Stimulated activated naive CD4-positive, alpha-beta T cell treated with Interleukin-2 at 50 U/mL for 16 hours (primary cell): ENCODE measurements around the gene OR1M1.

ENCODE experiments used
- DNase-seq: peaks from one replicate; lab custom pipeline; 2025; lab: John Stamatoyannopoulos, UW

The OR1M1 gene

GRCh38 chr19:9075064-9075949, 11.6 kb upstream of the OR1M1 start:
- no peak for DNase-seq

DNA sequence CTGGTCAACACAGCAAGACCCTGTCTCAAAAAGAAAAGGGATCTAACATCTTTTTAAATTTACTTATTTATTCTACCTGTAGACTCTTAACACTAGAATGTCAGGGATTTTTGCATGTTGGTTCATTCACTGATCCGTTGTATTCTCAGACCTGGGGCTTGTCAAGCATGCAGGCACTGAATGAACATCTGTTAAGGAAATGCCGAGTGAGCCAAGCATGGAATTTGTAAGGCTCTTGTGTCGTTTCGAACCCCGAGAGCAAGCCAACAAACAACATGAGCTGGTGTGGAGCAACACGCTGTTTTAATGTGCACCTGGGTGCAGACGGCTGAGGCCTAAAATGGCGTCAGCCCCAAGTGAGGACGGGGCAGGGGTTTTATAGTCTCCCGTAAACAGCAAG, 10.0 kb upstream of the OR1M1 start:
- no peak for DNase-seq

DNA sequence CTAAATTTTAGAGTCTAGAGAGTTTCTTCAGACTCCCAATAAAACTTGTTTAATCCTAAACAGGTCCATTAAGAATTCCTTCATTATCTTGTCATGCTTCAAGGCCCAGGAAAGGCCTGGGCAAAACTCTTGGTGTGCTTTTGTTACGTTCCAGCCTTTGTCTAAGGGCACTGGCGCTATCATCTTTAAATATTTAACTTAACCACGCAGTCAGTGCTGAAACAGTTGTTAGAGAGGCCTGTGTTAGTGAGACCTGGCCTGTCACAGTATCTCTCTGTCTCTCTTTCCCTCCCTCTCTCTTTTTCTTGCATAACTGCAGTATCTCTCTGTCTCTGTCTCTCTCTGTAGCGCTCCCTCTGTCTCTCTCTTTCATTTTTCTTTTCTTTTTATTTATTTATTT, 8.2 kb upstream of the OR1M1 start:
- no peak for DNase-seq

DNA sequence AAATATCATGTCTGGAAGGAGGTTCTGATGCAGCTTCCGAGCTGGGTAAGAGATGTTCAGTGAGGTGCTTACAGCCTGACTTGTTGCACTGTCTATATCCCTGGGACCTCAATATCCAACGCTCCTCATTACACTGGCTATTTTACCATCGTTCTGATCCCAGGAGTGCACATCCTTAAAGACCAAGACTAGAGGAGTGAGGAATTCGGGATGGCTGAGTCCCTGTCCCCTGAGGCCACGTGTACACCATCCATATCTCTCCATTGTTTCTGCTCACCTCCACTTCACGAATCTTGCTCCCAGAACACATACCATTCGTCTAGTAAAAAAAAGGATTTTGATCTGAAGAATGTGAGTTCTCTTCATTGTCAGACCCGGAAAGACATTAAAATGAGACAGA, 20.5 kb downstream of the OR1M1 start, which contains the start of gene OR7G2:
Gene OR7G2 (minus strand): TSS at position 101 of the 400 bp plus-strand sequence. CDS start 4,232 bp downstream, outside the sequence.
- DNase-seq: no peak

GRCh38 chr19:9109959-9110358, 23.1 kb downstream of the OR1M1 start:
- no peak for DNase-seq

- DNase-seq: no peak
Measured at GRCh38 chr19:9115307-9115813, 28.5 kb downstream of the OR1M1 start, which contains the start of gene OR7G1. OR7G1 (minus strand) TSS chr19:9115763; CDS start chr19:9115763, 0 bp downstream.

DNA sequence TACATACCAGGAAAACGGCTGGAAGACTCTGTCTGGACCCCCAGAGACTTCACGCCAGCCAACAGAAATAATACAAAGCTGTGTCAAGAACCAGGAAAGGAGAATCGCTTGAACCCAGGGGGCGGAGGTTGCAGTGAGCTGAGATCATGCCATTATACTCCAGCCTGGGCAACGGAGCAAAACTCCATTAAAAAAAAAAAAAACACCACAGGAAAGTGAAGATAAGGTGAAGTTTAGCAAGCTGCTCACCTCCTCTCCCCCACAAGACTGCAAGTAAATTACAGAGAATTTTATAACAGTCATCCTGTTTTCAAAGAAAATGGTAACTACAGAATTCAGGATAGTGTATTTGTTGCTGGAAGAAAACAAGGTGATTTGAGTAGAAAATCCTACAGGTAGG, 29.7 kb downstream of the OR1M1 start:
- DNase-seq: no peak

GRCh38 chr19:9126900-9127405, 40.1 kb downstream of the OR1M1 start, which contains the start of gene OR7G3:
OR7G3 (minus strand) TSS chr19:9126950; CDS start chr19:9126950, 0 bp downstream.
- DNase-seq: no peak

DNA sequence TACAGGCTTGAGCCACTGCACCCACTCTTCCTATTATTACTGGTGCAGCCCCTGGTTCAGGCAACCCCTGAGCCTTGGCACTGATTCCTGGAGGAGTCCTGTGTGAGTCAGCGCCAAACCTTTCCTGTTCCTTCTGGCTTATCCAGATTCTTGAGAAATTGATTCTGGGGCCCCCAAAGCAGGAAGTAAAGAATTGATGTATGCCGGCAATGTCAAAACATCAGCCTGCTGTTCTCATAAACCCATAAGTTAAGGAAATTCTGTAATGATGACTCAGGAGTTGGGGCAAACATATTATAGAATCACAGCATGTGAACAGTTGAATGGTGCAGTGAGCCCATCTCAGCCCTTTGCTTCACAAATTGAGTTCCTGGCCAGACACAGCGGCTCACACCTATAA, 41.3 kb downstream of the OR1M1 start:
- no peak for DNase-seq

DNA sequence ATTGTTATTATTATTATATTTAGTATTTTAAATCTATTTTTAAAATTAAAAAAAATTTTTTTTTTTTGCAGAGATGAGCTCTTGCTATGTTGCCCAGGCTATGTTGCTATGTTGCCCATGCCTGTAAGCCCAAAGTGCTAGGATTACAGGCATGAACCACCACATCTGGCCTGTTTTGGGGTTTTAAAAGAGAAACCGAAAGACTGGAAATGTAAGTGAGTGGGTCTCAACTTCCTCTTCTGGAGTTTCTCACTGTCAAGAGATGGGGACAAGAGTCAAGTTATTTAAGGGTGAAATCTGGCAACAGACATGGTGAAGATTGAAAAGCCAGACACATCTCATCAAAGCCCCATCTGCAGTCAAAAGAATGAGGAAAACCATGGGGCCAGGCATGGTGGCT, 44.1 kb downstream of the OR1M1 start:
- DNase-seq: no peak

DNA sequence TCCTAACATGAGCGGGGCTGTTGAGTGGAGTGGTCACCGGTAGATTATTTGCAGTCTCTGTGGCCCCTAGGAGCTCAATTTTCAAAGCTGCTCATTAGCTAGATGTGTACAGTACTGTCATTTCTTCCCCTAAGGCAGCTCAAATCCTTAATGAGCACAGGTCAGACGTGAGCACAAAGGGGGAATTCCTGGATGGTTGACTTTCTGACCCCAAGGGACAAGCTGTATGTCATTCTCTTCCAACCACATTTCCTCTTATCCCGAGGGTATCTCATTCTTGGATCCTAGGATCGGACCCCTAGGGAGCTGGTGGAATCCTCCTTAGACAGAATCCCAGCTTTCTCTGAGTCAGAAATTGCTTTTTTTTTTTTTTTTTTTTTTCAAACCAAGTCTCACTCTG, 45.6 kb downstream of the OR1M1 start:
- no peak for DNase-seq

- no peak for DNase-seq
Measured at GRCh38 chr19:9139609-9140158, 52.8 kb downstream of the OR1M1 start.

GRCh38 chr19:9140159-9140874, 53.5 kb downstream of the OR1M1 start, which contains the start of gene ZNF317:
ZNF317 (plus strand) TSS chr19:9140397; CDS start chr19:9156017, 15,620 bp downstream.
- peak; percentile 91 for DNase-seq

- DNase-seq: no peak
Measured at GRCh38 chr19:9144920-9145319, 58.1 kb downstream of the OR1M1 start.
